Ovary (tissue), 3 donors: ENCODE measurements around the gene MAP1B.
"Not testable (repeated sequence)": the region's sequence is repeated elsewhere in the genome, so short reads cannot be mapped to it uniquely, and the experiment has no call there.

Experiments
- CTCF ChIP-seq, 3 donors: fragments of 450-650 bp in 2 of 3; fragments of 200-600 bp in 1 of 3; IDR thresholded peaks; one replicate each; pipeline versions ENCODE4 v1.5.1 to v1.8.0; 2016 to 2022; ENCODE audit warnings: antibody characterized with exemption in 3 of 3, mild to moderate bottlenecking in 1 of 3
- EP300 ChIP-seq: sonication (generic); formaldehyde crosslinking; IDR thresholded peaks from one replicate; pipeline ENCODE4 v1.6.1; 2017; ENCODE audit warnings: antibody characterized with exemption
- POLR2A ChIP-seq: fragments of 450-650 bp; IDR thresholded peaks from one replicate; pipeline ENCODE4 v1.6.1; 2017; ENCODE audit warnings: antibody characterized with exemption, mild to moderate bottlenecking, moderate library complexity
- donor health status: DM: no; HTN: no; CAD: no.

GRCh38 chr5:72089713-72090112 is 17.6 kb upstream of the MAP1B start:
- TF ChIP-seq EP300; POLR2A; CTCF (IDR thresholded peaks at IDR 0.05): not testable (repeated sequence)
